GM18507 (cell line): ENCODE measurements around the gene JUP.

Experiments
- DNase-seq: peaks from one replicate; pipeline ENCODE4 v3.0.0; 2011; ENCODE audit warnings: low read depth; ENCODE audit not compliant: insufficient read length; ENCODE audit errors: extremely low spot score
- FAIRE-seq: peaks from 2 replicates; lab custom pipeline; 2011; peaks lifted over from hg19 to GRCh38; lab: Jason Lieb, UNC

The JUP gene

GRCh38 chr17:41811549-41812380 lies 25.3 kb upstream of the JUP start, which contains the start of gene P3H4:
P3H4 (minus strand) TSS chr17:41811949; CDS start chr17:41811915, 34 bp downstream.
- peak; percentile 71 for FAIRE-seq
- peak; percentile 60 for DNase-seq

- DNase-seq: no peak
- no peak for FAIRE-seq
These were observed 24.4 kb upstream of the JUP start for GRCh38 chr17:41810659-41811548.

- FAIRE-seq (no peak), DNase-seq (no peak)
These were observed 20.4 kb upstream of the JUP start for GRCh38 chr17:41806685-41807445.

DNA sequence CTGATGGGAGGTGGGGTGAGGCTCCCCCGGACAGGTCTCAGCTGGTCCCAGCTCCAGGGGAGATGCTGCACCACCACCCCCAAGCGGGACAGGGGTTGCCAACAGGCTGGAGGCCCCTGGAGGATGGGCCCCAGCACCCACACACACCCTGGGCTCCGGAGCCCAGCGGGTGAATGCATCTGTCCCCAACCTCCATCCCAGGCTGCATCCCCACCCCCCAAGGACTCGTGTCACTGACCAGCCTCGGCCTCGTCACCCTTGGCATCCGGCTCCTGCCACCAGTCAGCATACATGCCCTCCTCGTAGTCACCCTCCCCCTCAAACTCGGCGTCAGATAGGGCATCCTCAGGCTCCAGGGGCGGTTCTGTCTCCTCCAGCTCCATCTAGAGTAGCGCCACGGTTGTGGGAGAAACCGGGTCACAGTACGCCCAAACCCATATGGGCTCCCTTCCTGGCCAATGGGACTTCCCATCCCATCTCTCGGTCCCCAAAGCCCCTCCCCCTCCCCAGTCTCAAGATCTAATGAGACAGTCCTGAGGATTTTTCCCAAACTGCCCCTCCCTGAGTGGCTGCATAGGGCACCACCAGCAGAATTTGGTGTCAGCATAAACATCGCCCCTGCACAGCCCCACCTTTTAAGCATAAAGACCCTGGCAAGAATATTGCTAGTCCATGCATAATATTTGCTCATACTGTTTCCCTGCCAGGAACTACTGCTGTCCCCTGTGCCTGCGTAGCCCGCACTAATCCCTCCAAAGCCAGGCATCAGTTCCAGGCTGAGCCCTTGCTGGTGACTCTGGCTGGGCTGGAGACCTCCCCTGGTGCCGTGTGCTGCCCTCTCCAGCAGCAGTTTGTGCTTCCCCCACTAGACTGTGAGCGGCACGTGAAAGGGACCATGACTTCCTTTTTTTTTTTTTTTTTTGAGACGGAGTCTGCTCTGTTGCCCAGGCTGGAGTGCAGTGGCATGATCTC lies 16.8 kb upstream of the JUP start:
- FAIRE-seq: no peak
- DNase-seq: no peak

- FAIRE-seq (peak; percentile 88), DNase-seq (peak; percentile 70)
These were observed 15.1 kb upstream of the JUP start for GRCh38 chr17:41801374-41802271.

DNA sequence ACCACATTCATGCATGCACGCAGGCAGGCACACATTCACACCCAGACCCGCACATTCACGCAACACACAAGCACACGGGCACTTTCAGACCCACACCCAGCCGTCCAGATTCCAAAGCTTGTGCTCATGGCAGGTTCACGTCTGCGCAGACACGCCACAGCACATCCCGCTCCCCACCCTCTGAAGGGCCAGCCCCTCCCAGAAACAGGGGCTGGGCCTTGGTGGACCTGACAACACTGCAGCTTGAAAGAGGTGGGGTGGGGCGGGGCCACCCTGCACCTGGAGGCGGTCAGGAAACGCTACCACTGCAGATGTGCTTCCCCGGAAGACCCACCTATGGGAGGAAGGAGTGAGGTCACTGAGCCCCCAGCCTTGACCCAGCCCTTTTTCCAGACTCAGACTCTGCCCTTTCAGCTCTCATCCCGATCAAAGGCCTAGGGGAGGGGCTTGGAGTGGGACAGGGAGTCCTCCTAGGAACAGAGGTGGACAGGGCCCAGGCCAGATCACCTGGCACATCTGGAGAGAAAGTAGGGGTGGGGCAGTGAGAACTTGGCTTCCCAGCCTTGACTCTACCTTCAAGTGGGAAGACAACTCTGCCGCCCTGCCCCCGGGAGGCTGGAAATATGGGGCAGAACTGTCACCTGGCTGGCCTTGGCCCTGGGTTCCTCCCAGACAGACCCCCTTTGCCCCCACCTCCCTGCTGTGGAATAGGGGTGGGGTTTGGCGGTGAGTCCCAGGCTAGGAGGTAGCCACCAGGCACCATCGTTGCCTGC lies 14.3 kb upstream of the JUP start:
- DNase-seq (no peak), FAIRE-seq (no peak)

DNA sequence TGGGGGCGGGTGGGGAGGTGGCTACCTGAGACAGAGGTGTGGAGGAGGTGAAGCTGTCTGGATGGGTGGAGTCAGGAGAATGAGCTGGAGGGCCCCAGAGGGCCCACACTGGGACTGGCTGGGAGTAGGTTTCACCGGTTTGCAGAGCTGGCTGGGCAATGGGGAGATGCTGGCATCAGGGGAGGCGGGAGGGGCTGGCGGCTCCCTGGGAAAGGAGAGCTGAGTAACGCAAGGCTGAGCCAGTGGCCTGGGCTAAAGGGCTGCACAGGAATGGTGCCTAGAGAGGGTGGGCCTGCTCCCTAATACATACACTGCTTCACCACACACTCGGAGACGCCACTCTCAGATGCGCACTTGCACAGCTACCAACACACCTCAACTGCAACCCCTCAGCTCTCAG lies 12.9 kb upstream of the JUP start:
- FAIRE-seq (no peak), DNase-seq (no peak)

DNA sequence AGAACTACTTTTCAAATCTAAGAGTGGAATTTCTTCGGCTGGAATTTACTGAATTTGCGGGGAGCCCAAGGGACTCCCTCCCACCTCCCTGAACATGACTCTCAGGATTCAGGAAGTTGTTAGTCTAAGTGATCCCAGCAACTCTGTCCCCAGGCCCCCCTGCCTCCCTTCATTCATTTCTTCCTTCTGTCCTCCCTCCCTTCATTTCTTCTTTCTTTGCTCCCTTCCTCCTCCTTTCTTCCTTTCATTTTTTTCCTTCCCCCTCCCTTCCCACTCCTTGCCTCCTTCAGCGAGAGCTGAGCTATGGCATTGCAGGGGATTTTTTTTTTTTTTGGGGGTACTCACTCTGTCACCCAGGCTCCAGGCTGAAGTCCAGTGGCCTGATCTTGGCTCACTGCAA lies 10.9 kb upstream of the JUP start:
- DNase-seq: no peak
- FAIRE-seq: no peak

GRCh38 chr17:41796121-41796895 lies 9.8 kb upstream of the JUP start:
- FAIRE-seq: no peak
- no peak for DNase-seq

GRCh38 chr17:41794540-41794975 lies 8.0 kb upstream of the JUP start:
- DNase-seq: no peak
- FAIRE-seq: no peak

- FAIRE-seq (no peak), DNase-seq (no peak)
These were observed 7.5 kb upstream of the JUP start for GRCh38 chr17:41793784-41794539.

- DNase-seq (no peak), FAIRE-seq (no peak)
These were observed 6.6 kb upstream of the JUP start for GRCh38 chr17:41792845-41793783.

DNA sequence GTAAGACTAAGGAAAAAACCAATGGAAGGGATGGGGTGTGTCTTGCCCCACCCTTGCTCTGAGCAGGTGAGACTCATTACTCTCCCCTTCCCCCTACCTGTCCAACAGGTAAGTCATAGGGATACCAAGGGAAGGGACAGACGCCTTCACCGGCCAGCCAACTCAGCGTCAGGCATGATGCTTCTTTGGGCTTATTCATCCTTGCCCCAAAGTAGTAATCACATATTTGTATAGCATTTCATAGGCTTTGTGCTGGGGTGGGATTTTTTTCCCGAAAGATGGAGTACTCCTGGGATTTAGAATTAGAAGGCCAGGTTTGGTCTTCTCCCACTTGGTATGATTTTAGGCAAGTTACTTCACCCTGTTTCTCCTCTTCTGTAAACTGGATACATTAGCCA lies 509 bp upstream of the JUP start:
- no peak for FAIRE-seq

DNA sequence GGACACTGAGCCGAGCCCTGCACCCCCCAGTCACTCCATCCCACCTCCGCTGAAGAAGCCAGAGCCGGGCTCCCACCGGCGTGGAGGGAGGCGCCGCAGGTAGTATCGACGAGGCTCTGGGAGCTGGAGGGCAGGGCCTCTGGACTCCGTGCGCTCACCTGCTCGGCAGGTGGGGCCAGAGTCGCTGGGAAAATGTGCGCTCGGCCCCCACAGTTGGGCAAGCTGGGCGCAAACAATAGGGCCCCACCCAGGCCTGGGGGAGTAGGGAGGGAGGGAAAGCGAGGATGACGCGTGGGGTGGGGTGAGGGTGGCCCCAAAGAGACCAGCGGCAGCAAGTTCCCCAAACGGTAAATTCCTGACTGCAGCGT lies 668 bp downstream of the JUP start:
- no peak for FAIRE-seq
- DNase-seq: no peak

More for the DNA sequence above, 509 bp upstream of the JUP start:
- no peak for DNase-seq
